K562 (cell line): ENCODE results near the gene WASF1. TPM values are rescaled to one million over a fixed set of nuclear protein-coding genes. Genes with fewer than 3 reads are reported as not detected.

ENCODE experiments used
- ETV5 ChIP-seq: sonication (generic); formaldehyde crosslinking; IDR thresholded peaks from 2 replicates; pipeline ENCODE4 v1.4.0; 2020; ENCODE audit warnings: low read depth, mild to moderate bottlenecking, missing genetic modification reagents
- GATA2 ChIP-seq: sonication (generic); formaldehyde crosslinking; IDR thresholded peaks from 2 replicates; pipeline ENCODE4 v1.4.0; 2020; ENCODE audit warnings: mild to moderate bottlenecking, missing genetic modification reagents
- HDAC1 ChIP-seq, 2 experiments: fragments of 450-650 bp; IDR thresholded peaks; 2 replicates each; pipeline ENCODE4 v1.6.1; 2016 to 2017; ENCODE audit warnings: inconsistent platforms in 1 of 2, mild to moderate bottlenecking in 1 of 2, moderate library complexity in 1 of 2
- HOXB6 ChIP-seq: fragments of 250-450 bp; sonication (Bioruptor Pico); IDR thresholded peaks from 2 replicates; pipeline ENCODE4 v1.5.1; 2022; ENCODE audit warnings: mild to moderate bottlenecking, borderline replicate concordance
- MAZ ChIP-seq, 2 experiments: fragments of 450-650 bp in 1 of 2; sonication (generic) in 1 of 2; formaldehyde crosslinking; IDR thresholded peaks in 1 of 2; conservative IDR thresholded peaks in 1 of 2; 2 replicates each; pipeline versions ENCODE4 v1.4.0 to v1.5.0; 2020; ENCODE audit warnings: mild to moderate bottlenecking in 1 of 2, missing genetic modification reagents in 1 of 2
- NONO ChIP-seq, 2 experiments: fragments of 200-400 bp in 1 of 2; fragments of 450-650 bp in 1 of 2; formaldehyde crosslinking in 1 of 2; IDR thresholded peaks; 2 replicates each; pipeline ENCODE4 v1.6.1; 2017; ENCODE audit warnings: low read depth in 2 of 2, mild to moderate bottlenecking in 2 of 2, moderate library complexity in 2 of 2, low read length in 1 of 2
- NR1H2 ChIP-seq: sonication (generic); formaldehyde crosslinking; IDR thresholded peaks from 2 replicates; pipeline ENCODE4 v1.4.0; 2020; ENCODE audit warnings: mild to moderate bottlenecking, missing genetic modification reagents
- NR2C1 ChIP-seq, 2 experiments: fragments of 450-650 bp; IDR thresholded peaks; 2 replicates each; pipeline ENCODE4 v1.6.1; 2017; ENCODE audit warnings: mild to moderate bottlenecking in 2 of 2, antibody characterized with exemption in 1 of 2, inconsistent platforms in 1 of 2, missing compliant biosample characterization in 1 of 2, missing genetic modification characterization in 1 of 2
- RB1 ChIP-seq: fragments of 450-650 bp; IDR thresholded peaks from 2 replicates; pipeline ENCODE4 v1.6.1; 2017; ENCODE audit warnings: low read depth, mild to moderate bottlenecking
- TBP ChIP-seq: optimal IDR thresholded peaks from 2 replicates; pipeline ENCODE3; 2011; ENCODE audit warnings: low read depth, low read length, improper control_type of control experiment
- polyA plus RNA-seq, 8 experiments: library from polyadenylated mRNA; depleted of rRNA in 4 of 8; stranded (reverse) in 5 of 8; unstranded in 3 of 8; fragments of >200 nt; fragmentation: Nextera tagmentation in 2 of 8; fragmentation: Illumina TruSeq in 1 of 8; extraction: Ambion mirVana in 2 of 8; extraction: Trizol in 1 of 8; gene quantifications; 2 replicates each; pipeline versions ENCODE4 v1.2.1 to v1.2.3, GENCODE V29; 2011 to 2014; ENCODE audit warnings: inconsistent platforms in 1 of 8, missing spikeins in 1 of 8
- total RNA-seq, 7 experiments: library from RNA; depleted of rRNA in 6 of 7; stranded (reverse); fragments of >200 nt in 6 of 7; fragmentation: Illumina TruSeq in 2 of 7; extraction: Trizol in 2 of 7; gene quantifications; 2 replicates each; pipeline versions ENCODE4 v1.2.1 to v1.2.3, GENCODE V29; 2011 to 2021; ENCODE audit warnings: low replicate concordance in 1 of 7
- TF ChIP-seq, protein P1 (sequence below): sonication (generic); formaldehyde crosslinking; IDR thresholded peaks from 2 replicates; pipeline ENCODE4 v1.8.1; 2023; ENCODE audit warnings: missing genetic modification reagents, mild to moderate bottlenecking, borderline replicate concordance
- TF ChIP-seq, protein P2 (sequence below), 3 experiments: fragments of 200-800 bp in 1 of 3; sonication (Bioruptor generic) in 1 of 3; sonication (generic) in 1 of 3; formaldehyde crosslinking in 1 of 3; IDR thresholded peaks; 2 replicates each; pipeline versions ENCODE4 v1.6.1 to v1.8.0; 2016 to 2022; ENCODE audit warnings: mild to moderate bottlenecking in 2 of 3, missing compliant biosample characterization in 2 of 3, missing genetic modification characterization in 2 of 3, missing genetic modification reagents in 1 of 3
- TF ChIP-seq, protein P3 (sequence below): IDR thresholded peaks from 2 replicates; pipeline ENCODE4 v1.6.1; 2012; ENCODE audit warnings: low read depth, low read length, improper control_type of control experiment, borderline replicate concordance
- TF ChIP-seq, protein P4 (sequence below): sonication (generic); formaldehyde crosslinking; IDR thresholded peaks from 2 replicates; pipeline ENCODE4 v1.8.1; 2023; ENCODE audit warnings: mild to moderate bottlenecking, missing genetic modification reagents

Gene WASF1
- total and polyA plus RNA-seq, 9 of the 15 experiments (the other 6 are each of a cell fraction or from before 2014, with no cell fraction given) = 2.1 to 18.2 (median 7.4) TPM

DNA sequence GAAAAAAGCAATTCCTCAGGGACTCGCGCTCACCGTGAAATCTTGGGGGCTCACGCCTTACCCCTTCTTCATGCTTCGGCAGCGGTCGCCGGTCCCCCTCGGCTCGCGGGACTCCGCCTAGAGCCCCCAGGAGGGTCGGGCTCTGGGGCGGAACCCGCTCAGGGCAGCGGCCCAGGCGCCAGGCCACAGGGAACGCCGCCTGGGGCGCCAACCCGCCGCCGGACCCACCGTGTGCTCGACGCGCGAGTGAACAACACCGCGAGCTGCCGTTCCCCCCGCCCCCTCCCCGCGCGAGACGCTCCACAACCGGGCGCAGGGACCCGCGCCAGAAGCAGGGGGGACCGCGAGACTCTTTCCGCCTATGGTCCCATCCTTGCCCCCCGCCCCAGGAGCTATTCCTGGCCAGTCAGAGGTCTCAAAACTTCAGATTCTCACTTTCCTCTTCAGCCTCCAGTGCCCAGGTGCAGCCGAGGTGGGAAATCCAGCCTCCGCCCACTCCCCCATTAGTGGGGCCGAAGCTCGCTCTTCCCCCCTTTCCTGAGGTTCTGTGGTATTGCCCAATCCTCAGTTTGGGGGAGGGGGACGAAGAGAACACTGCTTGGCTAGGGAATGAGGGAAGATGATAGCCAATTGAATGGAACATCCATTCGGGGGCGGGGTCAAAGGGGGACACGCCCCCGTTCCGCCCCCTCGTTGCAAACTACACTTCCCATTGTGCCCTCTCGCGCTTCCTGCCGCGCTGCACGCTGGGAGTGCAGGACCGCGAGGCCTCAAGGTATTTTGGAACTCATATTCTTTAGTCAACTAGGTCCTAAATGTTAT, at the start of gene WASF1 (continued):
- TF ChIP-seq, protein P1, sequence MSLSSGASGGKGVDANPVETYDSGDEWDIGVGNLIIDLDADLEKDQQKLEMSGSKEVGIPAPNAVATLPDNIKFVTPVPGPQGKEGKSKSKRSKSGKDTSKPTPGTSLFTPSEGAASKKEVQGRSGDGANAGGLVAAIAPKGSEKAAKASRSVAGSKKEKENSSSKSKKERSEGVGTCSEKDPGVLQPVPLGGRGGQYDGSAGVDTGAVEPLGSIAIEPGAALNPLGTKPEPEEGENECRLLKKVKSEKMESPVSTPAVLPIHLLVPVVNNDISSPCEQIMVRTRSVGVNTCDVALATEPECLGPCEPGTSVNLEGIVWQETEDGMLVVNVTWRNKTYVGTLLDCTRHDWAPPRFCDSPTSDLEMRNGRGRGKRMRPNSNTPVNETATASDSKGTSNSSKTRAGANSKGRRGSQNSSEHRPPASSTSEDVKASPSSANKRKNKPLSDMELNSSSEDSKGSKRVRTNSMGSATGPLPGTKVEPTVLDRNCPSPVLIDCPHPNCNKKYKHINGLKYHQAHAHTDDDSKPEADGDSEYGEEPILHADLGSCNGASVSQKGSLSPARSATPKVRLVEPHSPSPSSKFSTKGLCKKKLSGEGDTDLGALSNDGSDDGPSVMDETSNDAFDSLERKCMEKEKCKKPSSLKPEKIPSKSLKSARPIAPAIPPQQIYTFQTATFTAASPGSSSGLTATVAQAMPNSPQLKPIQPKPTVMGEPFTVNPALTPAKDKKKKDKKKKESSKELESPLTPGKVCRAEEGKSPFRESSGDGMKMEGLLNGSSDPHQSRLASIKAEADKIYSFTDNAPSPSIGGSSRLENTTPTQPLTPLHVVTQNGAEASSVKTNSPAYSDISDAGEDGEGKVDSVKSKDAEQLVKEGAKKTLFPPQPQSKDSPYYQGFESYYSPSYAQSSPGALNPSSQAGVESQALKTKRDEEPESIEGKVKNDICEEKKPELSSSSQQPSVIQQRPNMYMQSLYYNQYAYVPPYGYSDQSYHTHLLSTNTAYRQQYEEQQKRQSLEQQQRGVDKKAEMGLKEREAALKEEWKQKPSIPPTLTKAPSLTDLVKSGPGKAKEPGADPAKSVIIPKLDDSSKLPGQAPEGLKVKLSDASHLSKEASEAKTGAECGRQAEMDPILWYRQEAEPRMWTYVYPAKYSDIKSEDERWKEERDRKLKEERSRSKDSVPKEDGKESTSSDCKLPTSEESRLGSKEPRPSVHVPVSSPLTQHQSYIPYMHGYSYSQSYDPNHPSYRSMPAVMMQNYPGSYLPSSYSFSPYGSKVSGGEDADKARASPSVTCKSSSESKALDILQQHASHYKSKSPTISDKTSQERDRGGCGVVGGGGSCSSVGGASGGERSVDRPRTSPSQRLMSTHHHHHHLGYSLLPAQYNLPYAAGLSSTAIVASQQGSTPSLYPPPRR (CRISPR knock-in tag) = 0 out of 2 replicates have a peak, but pooled peaks have one; percentile 61
- TF ChIP-seq NR2C1 (IDR thresholded peaks at IDR 0.05) (0 out of 2 replicates have a peak, but pooled peaks have one; percentile 15), NR2C1 (tag; IDR thresholded peaks at IDR 0.05) (peak; percentile 38; the same call in 1 of the 2 replicates), HOXB6 (CRISPR knock-in tag) (no peak), RB1 (peak; percentile 58; the same call in 1 of the 2 replicates), TBP (peak; percentile 61), NR1H2 (no peak), HDAC1 (IDR thresholded peaks at IDR 0.05) (peak in 1 of 2 experiments; percentile 62; a peak in 1 of 4 replicates), ETV5 (CRISPR knock-in tag) (peak; percentile 85), NONO (IDR thresholded peaks at IDR 0.05; ENCODE audit: low read depth in 2 of 2, low read length in 1 of 2) (peak; percentile 39 to 98; a peak in 3 of 4 replicates), MAZ (CRISPR knock-in tag; conservative IDR thresholded peaks at IDR 0.05 in 1 of 2, IDR thresholded peaks at IDR 0.05 in 1 of 2) (peak; percentile 66 to 71), GATA2 (no peak)
- TF ChIP-seq, protein P2, sequence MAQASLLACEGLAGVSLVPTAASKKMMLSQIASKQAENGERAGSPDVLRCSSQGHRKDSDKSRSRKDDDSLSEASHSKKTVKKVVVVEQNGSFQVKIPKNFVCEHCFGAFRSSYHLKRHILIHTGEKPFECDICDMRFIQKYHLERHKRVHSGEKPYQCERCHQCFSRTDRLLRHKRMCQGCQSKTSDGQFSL (CRISPR knock-in tag; IDR thresholded peaks at IDR 0.05) = peak; percentile 46; the same call in 1 of the 2 replicates
- TF ChIP-seq, protein P2 (tag; IDR thresholded peaks at IDR 0.05) = no peak; a peak in 1 of 4 replicates
- TF ChIP-seq, protein P3, sequence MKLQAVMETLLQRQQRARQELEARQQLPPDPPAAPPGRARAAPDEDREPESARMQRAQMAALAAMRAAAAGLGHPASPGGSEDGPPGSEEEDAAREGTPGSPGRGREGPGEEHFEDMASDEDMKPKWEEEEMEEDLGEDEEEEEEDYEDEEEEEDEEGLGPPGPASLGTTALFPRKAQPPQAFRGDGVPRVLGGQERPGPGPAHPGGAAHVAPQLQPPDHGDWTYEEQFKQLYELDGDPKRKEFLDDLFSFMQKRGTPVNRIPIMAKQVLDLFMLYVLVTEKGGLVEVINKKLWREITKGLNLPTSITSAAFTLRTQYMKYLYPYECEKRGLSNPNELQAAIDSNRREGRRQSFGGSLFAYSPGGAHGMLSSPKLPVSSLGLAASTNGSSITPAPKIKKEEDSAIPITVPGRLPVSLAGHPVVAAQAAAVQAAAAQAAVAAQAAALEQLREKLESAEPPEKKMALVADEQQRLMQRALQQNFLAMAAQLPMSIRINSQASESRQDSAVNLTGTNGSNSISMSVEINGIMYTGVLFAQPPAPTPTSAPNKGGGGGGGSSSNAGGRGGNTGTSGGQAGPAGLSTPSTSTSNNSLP = peak; percentile 15; the same call in 1 of the 2 replicates
- TF ChIP-seq, protein P4, sequence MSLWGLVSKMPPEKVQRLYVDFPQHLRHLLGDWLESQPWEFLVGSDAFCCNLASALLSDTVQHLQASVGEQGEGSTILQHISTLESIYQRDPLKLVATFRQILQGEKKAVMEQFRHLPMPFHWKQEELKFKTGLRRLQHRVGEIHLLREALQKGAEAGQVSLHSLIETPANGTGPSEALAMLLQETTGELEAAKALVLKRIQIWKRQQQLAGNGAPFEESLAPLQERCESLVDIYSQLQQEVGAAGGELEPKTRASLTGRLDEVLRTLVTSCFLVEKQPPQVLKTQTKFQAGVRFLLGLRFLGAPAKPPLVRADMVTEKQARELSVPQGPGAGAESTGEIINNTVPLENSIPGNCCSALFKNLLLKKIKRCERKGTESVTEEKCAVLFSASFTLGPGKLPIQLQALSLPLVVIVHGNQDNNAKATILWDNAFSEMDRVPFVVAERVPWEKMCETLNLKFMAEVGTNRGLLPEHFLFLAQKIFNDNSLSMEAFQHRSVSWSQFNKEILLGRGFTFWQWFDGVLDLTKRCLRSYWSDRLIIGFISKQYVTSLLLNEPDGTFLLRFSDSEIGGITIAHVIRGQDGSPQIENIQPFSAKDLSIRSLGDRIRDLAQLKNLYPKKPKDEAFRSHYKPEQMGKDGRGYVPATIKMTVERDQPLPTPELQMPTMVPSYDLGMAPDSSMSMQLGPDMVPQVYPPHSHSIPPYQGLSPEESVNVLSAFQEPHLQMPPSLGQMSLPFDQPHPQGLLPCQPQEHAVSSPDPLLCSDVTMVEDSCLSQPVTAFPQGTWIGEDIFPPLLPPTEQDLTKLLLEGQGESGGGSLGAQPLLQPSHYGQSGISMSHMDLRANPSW (CRISPR knock-in tag) = peak; percentile 30; the same call in 1 of the 2 replicates
